SK-N-SH treated with all-trans-retinoic acid at 6 μM for 48 hours (cell line): Measurements from ENCODE around the gene NAIF1.

ENCODE experiments used
- ARNTL ChIP-seq: fragments of 450-650 bp; formaldehyde crosslinking; IDR thresholded peaks from 2 replicates; pipeline ENCODE4 v1.5.0; 2020; ENCODE audit warnings: low read depth, mild to moderate bottlenecking, moderate library complexity, borderline replicate concordance
- BACH2 ChIP-seq: fragments of 250-450 bp; sonication (Bioruptor Pico); IDR thresholded peaks from 2 replicates; pipeline ENCODE4 v1.9.0; 2021; ENCODE audit warnings: mild to moderate bottlenecking, borderline replicate concordance
- CREB5 ChIP-seq: fragments of 250-450 bp; sonication (Bioruptor Pico); IDR thresholded peaks from 2 replicates; pipeline ENCODE4 v1.5.1; 2020; ENCODE audit warnings: low read depth, mild to moderate bottlenecking, moderate library complexity
- ESRRG ChIP-seq: fragments of 250-450 bp; sonication (Bioruptor Pico); IDR thresholded peaks from 2 replicates; pipeline ENCODE4 v1.6.1; 2021; ENCODE audit warnings: mild to moderate bottlenecking
- ISL1 ChIP-seq: fragments of 250-450 bp; sonication (Bioruptor Pico); IDR thresholded peaks from 2 replicates; pipeline ENCODE4 v2.1.2; 2022; ENCODE audit warnings: mild to moderate bottlenecking, moderate library complexity
- PPARA ChIP-seq: fragments of 250-450 bp; sonication (Bioruptor Pico); IDR thresholded peaks from 2 replicates; pipeline ENCODE4 v1.5.0; 2020; ENCODE audit warnings: mild to moderate bottlenecking, borderline replicate concordance
- RARB ChIP-seq: fragments of 250-450 bp; sonication (Bioruptor Pico); IDR thresholded peaks from 2 replicates; pipeline ENCODE4 v1.8.0; 2021; ENCODE audit warnings: mild to moderate bottlenecking, moderate library complexity
- TCF4 ChIP-seq: fragments of 250-450 bp; sonication (Bioruptor Pico); IDR thresholded peaks from 2 replicates; pipeline ENCODE4 v1.8.0; 2021; ENCODE audit warnings: mild to moderate bottlenecking, moderate library complexity, borderline replicate concordance
- TSHZ2 ChIP-seq: fragments of 250-450 bp; sonication (Bioruptor Pico); IDR thresholded peaks from 2 replicates; pipeline ENCODE4 v1.5.0; 2020; ENCODE audit warnings: mild to moderate bottlenecking, moderate library complexity
- ZFP3 ChIP-seq: fragments of 250-450 bp; sonication (Bioruptor Pico); IDR thresholded peaks from 2 replicates; pipeline ENCODE4 v1.5.0; 2020; ENCODE audit warnings: mild to moderate bottlenecking, moderate library complexity
- ZFP30 ChIP-seq: fragments of 450-650 bp; formaldehyde crosslinking; IDR thresholded peaks from 2 replicates; pipeline ENCODE4 v1.5.0; 2022; ENCODE audit warnings: mild to moderate bottlenecking, moderate library complexity
- ZNF565 ChIP-seq: fragments of 450-650 bp; formaldehyde crosslinking; conservative IDR thresholded peaks from 2 replicates; pipeline ENCODE4 v1.5.0; 2020; ENCODE audit warnings: low read depth, mild to moderate bottlenecking, moderate library complexity
- ZNF70 ChIP-seq: fragments of 450-650 bp; formaldehyde crosslinking; IDR thresholded peaks from 2 replicates; pipeline ENCODE4 v1.5.0; 2020; ENCODE audit warnings: mild to moderate bottlenecking, moderate library complexity

- TF ChIP-seq RARB (CRISPR knock-in tag) (no peak), ISL1 (CRISPR knock-in tag) (no peak), BACH2 (CRISPR knock-in tag) (no peak), TSHZ2 (CRISPR knock-in tag) (no peak), ZFP30 (no peak), CREB5 (CRISPR knock-in tag) (no peak), ESRRG (CRISPR knock-in tag) (no peak), ZNF565 (no peak), ARNTL (no peak), ZNF70 (CRISPR knock-in tag) (no peak), ZFP3 (CRISPR knock-in tag) (no peak), PPARA (CRISPR knock-in tag) (no peak), TCF4 (CRISPR knock-in tag) (no peak)
Measured at GRCh38 chr9:128085943-128086342, 18.8 kb upstream of the NAIF1 start.
